Nucleus accumbens (tissue), 56 donors: ENCODE measurements around the gene SDK1.

Experiments
- DNase-seq, 56 donors: peaks; one replicate each; lab custom pipeline; 2025; lab: John Stamatoyannopoulos, UW

The SDK1 gene

DNA sequence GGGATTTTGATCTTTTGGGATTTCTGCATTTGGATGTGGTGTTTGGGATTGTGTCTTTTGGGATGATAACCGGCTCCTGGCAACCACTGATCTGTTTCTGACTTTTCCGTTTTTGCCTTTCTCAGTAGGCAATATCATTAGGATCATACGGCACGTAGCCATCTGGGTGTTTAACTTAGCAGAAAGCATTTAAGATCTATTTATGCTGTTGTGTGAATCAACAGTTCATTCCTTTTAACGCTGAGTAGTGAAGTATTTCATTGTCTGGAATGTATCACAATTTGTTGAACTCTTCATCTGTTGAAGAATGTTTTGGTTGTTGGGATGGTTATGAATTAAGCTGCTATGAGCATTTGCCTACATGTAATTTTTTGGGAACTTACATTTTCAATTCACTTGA lies 459.6 kb downstream of the SDK1 start:
- DNase-seq = no peak

DNA sequence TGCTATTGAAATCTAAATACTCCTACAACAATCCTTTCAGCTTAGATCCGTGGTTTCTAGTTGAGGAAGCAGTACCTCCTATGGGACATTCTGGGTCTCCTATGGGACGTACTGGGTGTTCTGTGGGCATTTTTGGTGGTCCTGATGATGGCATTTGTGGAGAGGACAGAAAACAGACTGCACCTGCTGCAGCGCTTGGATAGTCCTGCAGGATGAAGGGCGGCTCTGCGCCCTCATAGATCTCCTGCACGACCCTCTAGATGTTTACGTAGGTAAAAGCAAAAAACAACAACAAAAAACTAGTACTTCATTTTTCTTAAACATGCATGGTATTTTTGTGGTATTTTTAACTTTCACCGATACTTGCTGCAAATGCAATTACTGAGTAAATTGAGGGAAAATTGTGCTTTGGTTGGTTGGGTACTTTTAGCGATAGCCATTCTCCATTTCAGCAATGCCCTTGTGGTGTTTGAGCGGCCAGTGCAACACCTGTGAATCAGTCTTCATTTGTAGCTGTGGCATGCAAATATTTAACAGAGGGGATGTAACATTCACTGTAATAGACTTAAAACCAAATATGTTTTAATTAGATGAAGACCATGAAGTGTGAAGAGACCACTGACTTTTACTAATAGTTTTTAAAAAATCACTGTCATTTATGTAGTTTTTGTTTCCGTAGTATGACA lies 461.2 kb downstream of the SDK1 start:
- DNase-seq = no peak

DNA sequence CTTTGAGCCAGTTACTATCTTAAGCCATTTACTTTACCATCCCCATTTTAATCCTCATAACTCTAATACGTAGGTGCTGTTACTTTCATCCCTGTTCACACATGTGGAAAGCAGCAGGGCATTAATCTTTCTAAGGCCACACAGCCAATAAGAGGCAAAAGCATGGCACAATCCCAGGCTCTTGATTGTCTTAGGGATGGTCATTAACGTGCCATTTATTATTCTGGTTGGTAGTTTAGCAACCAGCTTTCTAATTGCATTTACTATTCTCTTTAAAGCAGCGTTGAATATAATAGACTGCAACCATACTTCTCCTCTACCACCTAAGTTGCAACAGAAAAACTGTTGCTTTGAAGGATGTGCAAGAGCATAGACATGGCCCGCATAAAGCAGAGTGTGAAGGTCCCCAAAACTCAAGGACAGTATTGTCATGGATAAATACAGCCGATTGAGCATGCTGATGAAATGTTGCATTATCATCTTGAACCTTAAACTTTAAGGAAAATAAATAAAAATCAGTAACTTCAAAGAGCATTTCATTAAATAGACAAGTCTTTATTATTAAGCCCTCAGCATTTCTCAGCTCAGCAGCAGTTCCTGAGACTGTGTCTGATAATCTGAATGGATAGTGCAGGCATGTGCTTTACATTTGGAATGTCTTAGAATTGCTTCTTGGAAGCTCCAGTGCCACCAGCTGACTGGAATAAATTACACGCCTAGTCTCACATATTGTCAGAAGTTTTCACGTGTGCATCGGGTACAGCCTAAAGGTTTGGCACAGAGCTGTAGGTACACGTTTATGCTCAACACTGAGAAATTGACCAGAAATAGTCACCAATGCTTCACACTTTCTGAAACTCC lies 467.1 kb downstream of the SDK1 start:
- DNase-seq = no peak

DNA sequence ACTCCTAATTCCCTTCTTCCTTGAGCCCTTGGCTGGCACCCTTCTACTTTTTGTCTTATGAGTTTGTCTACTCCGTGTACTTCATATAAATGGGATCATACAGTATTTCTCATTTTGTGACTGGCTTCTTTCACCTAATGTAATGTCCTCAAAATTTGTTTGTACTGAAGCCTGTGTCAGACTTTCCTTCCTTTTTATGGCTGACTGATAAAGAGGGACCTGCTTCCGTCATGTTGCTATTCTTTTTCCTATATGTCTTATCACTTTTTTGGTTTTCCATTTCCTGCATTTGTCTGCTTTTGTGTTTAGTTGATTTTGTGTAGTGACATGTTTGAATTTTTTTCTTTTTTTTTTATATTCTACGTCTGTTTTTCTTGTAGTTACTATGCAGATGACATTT lies 470.9 kb downstream of the SDK1 start:
- DNase-seq = no peak

DNA sequence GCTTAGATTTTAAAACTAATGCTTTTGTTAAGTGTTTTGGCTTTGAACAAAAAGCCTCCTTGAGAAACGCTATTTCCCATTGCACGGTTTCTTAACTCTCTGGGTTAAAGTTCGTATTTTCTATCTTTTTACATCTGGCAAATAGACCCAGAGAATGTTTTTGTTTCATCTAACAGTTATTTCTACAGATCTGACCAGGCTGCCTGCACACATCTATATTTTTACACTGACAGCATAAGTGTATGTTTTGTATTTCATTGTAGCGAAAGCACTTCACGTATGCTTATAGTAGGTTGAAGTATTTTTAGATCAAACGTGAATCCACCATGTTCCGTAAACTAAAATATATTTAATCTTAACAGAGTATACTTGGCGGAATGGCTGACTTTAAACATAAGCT lies 477.3 kb downstream of the SDK1 start:
- no peak for DNase-seq

DNA sequence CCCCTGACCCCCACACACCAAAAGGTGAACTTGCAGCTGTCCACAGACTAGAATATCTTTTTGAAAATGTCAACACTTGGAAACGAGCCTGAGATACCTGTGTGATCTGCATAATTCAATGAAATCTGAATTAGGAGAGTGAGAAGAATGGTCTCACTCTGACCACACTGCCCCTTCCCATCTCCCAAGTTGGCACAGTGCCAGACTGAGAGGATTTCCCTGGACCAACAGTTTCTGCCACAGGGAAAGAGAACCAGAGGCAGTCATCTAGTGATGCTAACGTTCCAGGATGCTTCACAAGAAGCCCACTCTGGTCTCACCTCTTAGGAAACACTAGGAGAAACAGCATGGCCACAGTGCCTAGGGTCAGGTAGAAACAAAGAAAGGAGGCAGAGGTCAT lies 479.0 kb downstream of the SDK1 start:
- no peak for DNase-seq

DNA sequence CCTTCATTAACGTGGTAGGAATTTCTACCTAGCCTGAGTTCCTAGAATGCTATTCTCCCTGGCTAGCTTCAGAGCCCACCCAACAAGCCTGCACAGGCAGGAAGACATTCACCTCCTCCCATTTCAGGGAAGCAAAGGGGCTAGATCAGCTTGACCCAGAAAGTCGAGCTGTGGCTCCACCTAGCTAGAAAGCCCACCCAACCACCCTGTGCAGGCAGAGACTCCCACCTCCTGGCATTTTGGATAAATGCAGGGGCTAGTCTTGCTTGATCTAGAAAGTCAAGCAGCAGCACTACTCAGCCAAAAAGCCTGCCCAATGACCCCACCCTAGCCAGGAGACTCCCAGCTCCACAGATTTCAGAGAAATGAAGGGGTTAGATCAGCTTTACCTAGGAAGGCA lies 479.5 kb downstream of the SDK1 start:
- no peak for DNase-seq

DNA sequence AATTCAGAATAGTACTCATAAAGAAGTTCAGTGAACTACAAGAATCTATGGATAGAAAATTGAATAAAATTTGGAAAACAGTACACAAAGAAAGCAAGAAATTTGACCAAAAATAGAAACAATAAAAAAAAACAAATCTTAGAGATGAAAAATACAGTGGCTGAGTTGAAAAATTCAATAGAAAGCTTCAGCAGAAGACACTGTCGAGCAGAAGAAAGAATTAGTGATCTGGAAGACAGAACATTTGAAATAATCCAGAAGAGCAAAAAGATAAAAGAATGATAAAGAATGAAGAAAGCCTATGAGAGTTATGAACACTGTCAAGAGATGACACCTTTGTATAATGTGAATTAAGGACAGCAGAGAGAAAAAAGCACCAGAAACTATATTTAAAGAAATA lies 480.6 kb downstream of the SDK1 start:
- DNase-seq = no peak

DNA sequence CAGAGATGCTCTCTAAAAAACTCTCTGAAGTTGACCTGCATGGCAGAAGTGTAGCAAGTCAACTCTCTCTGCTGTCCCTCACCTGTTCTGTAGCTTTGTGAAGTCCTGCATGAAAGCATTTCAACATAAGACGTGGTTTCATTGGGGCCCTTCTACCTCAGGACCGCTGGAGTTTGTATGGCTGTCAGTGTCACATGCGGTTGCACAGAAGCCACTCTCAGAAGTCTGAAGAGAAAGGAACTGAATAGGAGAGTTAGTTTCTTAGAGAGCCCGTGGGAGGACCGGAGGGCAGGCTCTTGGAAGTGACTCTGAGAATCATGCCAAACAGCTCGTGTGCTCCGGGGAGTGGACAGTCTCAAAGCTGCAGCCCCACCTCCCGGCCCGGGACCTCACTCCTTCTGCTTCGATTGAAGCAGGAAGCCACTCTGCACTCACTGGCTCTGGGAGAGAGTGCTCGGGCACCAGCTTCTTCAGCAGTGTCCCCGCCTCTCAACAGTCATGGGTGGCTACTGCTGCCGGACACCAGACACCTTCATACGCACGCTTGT lies 486.7 kb downstream of the SDK1 start:
- DNase-seq = peak in 2 of 56 donors; percentile 4 to 7

DNA sequence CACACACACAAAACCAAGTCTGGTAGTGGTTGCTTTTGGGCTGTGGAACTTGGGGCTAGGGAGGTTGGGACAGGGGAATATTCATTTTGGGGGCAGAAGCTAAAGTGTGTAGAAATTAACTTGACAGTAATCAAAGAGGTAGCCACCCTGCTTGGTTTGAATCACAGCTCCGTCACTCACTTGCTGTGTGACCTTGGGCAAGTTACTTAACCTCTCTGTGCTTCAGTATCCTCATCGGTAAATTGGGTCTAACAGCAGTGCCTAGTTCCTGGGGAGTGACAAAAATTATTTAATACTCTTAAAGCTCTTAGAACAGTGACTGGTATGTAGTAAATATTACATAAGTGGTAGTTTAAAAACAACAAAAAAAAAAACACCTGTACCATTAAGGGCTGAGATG lies 489.8 kb downstream of the SDK1 start:
- DNase-seq = no peak

DNA sequence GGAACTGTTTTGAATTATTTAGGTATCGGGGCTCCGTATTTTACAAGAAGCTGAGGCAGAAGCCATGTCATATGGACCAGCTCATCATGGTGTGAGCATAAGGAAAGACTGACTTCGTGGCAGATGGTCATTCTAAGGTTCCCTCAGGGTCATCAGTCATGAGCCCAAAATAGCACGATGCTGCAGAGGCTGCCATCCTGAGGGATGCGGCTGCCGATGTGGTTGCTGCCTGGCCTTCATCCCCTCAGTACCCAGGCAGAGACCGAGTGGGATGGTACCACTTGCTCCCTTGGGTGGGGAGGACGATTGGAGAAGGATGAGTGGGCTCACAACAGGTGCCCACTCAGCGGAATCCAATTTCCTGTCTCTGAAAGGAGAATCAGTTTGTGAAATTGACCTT lies 490.3 kb downstream of the SDK1 start:
- DNase-seq = no peak

DNA sequence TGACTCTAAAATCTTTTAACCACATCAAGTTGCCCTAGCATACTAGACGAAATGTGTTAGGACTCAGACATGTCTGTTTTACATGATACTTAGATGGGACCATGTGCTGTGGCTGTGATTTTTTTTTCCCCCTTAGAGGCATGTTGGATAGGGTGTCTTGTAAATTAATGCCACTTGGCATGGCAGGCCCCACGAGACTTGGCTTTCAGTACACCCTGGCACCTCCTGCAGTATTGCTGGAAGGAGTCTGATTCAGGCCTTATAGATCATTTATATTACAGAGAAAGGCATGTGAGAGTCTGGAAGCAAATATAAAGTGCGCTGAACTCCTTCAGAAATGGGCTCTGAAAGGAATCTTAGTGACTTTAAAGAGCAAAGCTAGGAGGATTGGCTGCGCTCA lies 494.1 kb downstream of the SDK1 start:
- DNase-seq = no peak

DNA sequence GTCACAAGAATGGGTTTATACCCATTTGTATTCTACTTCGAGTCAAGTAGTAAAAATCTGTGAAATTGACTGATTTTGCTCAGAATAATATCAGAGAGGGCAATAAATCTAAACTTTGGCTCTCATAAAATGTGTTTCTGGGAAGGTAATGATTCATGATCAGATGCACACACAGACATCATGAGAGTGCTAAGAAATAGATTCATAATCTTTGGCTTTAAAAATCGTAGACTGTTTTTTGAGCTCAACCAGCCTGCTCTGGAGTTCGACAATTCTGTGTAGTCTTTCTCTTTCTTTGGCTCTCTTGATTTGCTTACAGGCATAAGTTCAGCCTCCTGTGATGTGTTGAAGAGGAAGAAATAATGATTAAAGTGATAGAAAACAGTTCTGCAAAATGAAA lies 494.7 kb downstream of the SDK1 start:
- DNase-seq = no peak

DNA sequence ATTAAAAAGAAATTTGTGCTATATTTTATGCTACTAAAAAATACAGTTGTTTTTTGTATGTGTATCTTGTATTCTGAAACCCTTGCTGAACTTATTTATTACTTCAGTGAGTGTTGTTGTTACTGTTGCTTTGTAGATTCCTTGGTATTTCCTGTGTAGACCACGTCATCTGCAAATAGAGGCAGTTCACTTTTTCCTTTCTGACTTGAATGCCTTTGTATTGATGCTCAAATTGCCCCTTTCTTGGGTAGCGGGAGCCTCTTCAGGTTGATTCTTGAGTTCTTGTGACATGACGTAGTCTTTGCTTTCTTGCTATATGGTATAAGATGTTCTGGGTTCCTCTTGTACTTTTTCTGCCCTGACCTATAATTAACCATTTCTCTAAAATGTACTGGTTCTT lies 504.1 kb downstream of the SDK1 start:
- no peak for DNase-seq

DNA sequence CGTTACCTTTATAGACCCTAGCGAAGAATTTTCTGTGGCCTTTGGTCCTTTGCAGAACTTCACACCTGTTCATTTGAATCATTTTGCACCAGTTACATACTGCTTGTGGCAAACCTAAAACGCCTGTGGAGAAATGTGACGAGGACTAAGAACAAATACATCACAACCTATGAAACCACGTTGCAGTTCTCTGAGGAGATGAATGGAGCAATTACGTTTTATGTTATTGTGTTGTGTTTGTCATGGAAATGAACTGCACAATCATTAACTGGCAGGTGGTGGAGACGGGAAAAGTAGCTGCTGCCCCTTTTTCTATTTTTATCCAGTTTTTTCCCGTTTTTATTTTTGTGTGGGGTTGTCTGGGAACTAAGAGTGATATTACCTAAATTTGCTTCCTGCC lies 505.5 kb downstream of the SDK1 start:
- DNase-seq = no peak

DNA sequence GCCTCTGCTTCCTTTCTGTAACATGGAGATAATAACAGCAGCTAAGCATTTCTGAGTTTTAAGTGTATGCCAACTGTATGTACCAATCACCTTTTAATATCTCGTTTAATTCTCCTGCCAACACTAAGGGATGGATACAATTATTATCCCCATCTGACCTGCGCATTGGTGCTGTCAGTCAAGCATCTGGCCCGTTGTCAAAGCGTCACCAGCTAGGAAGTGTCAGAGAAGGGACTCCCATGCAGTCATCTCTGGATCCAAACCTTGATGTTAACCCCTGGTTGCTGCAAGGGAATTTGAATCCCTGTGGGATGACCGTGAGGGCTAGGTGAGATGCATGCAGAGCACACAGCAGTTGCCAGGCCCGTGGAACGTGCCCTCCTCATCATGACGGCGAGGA lies 506.8 kb downstream of the SDK1 start:
- no peak for DNase-seq

DNA sequence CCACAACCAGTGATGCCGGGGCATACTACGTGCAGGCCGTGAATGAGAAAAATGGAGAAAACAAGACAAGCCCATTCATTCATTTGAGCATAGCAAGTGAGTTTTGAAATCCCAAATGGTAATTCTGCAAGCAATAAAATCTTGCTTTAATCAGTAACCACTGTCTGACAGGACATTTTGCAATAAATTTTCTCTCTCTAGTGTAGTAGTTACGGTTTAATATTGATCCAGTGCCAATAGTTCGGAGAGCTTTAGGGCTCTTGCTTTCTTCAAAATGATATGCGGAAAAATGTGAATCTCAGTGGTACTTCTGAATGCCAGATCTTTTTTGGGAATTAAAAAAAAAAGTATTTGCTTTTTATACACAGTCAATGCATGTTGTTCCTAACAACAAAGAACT lies 520.4 kb downstream of the SDK1 start:
- no peak for DNase-seq

DNA sequence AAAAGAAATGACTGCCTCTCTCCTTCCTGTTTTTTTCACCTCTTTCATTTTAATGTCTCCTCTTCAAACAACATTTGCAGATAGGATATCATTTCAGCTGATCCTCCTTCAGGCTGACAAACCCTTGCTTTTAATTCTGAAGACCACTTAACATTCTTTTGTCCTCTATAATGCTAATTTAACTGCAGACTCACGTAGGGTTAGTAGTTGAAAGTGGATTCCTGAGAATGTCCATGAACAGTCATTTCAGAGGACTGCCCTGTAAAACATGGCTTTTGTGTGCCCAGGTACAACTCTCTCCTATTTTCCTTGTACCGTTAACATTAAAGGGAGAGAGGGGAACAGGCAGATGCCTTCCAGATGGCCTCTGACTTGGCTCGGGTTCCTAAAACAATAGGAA lies 524.4 kb downstream of the SDK1 start:
- no peak for DNase-seq

DNA sequence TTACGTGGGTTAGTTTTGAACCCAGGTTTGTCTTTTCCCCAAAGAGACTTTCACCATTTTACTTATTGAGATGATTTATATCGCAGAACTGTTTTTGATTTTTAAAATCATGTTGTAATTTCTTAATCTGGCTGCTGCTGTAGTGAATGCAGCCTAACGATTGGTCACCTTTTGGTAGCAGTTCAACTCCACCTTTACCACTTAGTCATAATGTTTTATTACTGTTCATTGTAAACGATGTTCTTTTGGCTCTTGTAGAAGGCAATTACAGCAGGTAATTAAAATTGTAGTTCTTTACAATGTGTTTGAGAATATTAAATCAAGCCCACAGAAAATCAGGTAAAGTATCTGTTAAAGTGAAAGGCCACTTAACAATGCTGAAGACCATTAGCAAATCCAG lies 531.1 kb downstream of the SDK1 start:
- no peak for DNase-seq

DNA sequence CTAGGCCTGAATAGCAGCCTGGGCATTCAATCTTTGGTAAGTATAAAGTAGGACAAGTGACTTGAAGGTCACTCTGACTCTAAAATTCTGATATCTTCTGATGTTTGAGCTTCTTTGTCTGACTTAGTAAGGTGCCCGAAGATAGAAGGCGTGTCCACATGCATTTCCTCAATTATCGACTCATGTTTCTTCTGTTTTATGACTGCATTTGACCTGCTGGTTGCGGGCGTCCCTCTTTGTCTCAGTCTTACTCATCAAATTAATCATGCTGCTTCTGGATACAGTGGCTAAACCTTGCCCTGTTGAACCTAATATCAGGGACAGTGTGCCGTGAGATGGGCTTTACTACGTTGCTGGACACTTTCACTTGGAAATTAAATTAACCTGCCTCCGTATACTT lies 534.1 kb downstream of the SDK1 start:
- DNase-seq = no peak

DNA sequence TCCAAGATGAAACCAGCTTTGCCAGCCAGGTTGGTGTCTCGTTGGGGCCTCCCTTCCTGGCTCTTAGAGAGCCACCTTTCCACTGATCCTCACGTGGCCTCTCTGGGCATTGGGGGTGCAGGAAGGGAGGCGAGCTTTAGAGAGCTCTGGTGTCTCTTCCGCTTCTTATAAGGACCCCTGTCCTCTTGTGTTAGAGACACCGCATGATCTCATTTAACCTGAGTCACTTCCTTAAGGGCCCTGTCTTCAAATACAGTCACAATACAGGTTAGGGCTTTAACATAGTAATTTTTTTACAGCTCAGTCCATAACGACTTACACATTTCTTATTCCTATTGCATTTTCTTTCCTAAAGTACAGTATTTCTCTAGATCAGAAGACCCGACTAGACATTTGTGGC lies 535.8 kb downstream of the SDK1 start:
- DNase-seq = no peak

DNA sequence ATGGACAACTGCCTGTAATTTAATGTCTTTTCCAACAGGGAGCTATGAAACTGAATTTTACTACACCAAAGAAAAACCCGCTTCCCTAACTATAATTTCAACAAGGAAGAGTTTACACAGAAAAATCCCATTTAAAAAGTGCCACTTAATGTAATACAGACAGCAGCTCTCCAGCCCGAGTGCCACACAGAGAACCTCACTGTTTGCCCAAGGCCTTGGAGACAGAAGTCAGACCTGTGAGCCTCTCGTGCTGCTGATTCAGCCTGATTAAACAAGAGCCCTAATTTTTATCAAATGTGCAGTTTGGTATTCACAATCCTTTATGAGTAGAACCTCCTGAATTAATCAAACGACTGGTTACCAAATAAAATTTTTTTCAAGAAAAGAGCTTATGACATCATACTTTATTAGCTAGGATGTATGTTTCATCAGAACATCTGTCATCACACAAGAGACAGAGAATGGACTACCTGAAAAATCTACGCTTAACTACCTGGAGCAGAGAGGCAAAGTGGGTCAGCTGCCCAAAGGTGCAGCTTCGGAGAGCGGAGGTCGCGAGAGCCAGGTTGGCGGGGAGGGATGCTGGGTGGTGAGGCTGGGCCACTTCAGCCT lies 543.6 kb downstream of the SDK1 start:
- DNase-seq = no peak
